ENCODE results near the gene SCAPER.

Gene SCAPER

DNA sequence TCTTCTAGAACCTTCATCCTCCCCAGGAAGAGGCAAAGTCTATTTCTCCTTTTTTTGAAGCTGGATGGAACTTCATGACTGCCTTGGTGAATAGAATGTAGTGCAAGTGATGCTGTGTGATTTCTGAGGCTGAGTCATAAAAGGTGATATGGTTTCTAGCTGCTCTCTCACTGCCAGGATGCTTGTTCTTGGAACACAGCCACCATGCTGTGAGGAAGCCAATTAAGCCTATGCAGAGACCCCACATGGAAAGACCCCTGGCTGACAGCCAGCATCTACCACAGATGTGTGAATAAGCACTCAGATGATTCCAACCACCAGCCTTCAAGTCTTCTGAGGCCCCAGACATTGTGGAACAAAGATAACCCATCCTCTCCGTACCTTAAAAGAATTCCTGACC is 511.5 kb downstream of the SCAPER start:
- DNase-seq: no peak

DNA sequence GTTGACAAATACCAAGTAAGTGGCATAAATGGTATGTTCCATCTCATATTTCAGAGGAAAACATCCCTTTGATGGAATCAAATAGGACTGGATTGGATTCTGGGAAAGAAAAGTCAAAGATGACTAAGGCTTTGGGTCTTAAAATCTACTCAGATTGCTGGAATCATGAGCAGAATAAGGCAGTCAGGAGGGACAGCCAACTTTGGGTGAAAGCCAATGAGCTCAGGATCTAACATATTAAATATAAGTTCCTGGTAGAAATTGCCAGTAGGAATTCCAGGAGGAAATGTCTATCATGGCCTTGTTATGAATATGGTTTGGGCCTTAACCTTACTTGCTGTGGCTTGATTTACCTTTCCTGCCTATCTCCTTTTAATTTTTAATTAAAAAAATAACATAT is 513.3 kb downstream of the SCAPER start:
- DNase-seq: no peak

DNA sequence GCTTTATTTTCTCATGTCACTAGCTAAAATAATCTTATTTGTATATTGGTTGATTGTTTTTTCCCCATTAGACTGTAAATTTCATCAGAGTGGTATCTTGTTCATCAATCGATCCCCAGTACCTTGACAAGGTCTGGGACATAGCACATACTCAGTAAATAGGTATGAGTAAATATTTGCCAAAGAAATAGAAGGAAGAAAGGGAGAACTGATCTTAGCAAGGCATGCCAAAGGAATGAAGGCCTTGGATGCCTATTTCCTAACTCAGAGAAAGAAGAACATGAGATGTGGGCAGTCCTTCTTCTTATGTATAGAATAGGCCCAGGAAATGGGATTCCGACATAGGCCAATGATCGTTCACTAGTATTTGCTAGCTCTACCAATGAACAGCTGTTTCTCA is 513.8 kb downstream of the SCAPER start:
- no peak for DNase-seq

DNA sequence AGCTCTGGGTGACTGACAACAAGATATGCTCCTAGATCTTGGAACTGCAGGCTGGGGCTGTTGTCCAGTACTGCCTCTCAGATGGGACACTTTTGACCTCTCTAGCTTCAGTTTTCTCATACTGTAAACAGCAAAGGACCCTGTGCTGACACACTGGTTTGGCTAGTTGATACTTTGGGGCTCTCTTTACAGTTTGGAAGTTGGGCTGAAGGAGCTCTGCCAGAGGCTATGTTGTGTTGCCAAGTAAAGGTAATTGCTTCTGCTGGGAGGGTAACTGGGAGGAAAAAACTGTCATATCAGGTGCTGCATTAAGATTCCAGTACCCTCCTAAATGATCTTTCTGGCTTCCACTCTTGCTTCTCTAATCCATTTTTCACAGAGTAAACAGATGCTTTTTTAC is 514.6 kb downstream of the SCAPER start:
- no peak for DNase-seq

DNA sequence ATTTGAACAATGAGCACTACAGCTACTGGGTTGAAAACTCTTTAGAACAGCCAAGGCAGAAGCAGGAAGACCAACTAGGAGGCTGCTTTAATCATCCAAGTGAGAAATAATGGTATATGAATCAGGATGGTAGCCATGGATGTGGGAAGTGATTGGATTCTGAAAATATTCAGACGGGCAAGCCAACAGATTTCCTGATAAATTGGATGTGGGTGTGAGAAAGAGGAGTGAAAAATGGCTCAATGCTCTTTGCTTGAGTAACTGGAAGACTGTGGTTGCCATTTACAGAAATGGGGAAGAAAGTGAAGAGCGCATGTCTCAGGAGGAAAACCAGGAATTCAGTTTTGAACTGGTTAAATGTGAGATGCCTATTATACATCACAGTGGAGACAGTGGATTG is 518.2 kb downstream of the SCAPER start:
- no peak for DNase-seq

DNA sequence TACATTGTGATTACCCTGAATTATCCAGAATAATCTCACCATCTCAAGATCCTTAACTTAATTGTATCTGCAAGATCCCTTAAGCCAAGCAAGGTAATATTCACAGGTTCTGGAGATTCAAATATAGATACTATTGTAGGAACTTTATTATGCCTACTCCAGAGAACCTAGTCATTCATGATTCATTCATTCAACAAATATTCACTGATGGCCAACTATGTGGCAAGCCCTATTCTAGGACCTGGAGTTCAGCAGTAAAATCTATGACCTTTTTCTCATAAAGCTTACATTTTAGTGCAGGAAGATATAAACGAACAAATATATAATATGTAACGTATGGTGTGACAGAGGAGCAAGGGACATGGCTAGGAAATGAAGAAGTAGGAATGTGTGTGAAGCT is 519.0 kb downstream of the SCAPER start:
- no peak for DNase-seq

DNA sequence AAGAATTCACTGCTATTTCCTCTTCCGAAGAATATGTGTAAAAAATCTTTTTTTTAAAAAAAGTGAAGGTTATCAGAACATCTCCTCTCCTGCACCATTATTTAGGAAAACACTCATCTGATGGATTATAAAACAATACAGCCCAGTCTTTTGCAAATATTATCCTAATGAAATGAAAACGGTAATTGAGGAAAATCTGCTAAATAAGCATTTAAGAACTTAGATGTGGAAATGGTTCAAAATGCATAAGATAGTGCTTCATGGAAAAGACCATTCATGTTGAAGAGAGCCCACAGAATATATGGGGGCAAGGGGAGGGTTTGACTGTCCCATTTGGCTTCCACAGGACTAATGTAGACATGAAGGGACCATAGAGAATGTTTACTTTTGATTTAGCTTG is 520.7 kb downstream of the SCAPER start:
- DNase-seq: no peak

DNA sequence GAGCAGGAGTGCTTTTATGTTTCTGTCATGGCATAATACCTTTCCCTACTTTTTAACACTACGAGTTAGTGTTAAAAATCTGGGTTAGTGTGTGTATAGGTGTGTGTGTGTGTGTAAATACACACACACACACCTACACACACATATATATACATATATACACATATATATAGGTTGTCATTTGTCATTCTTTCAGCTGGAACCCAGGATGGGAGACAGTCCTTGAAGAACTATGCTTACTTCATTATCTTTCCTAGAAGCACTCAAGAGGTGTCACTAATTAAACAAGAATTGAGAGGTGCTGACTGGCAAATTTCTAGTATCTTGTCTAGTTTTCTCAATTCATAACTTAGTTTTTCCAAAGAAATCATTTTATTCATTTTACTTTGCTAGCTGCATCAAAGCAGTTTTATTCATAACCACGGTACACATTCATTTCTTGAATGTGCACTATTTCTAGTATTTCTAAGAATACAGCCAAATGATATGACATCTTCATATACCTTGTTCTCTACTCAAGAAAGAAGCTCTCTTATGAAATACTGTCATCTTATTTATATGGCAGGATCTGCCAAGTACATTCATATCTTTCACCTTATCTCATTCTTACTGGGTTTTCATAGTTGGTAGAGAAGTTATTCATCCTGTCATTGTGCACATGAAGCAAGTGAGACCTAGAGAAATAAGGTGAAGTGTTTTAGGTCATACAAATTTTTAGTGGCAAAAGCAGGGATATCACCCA is 522.0 kb downstream of the SCAPER start:
- DNase-seq: no peak

DNA sequence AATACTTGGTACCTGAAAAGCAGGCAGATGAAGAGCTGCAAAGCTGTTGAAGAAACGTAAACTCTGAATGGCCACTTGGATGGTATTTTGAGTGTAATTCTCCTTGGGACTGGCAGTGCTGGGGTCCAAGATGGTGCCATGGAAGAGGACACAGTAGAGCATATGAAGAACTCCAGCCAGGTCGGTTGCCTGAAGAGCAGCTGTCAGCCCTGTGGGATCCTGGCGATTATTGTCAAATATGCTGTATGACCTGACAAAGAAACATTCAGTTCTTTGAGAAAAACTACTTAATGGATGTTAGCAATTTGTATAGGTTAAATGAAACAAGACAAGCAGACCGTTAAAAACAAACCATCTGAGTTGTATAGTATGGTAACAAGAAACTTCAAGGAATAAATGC is 523.8 kb downstream of the SCAPER start:
- no peak for DNase-seq

DNA sequence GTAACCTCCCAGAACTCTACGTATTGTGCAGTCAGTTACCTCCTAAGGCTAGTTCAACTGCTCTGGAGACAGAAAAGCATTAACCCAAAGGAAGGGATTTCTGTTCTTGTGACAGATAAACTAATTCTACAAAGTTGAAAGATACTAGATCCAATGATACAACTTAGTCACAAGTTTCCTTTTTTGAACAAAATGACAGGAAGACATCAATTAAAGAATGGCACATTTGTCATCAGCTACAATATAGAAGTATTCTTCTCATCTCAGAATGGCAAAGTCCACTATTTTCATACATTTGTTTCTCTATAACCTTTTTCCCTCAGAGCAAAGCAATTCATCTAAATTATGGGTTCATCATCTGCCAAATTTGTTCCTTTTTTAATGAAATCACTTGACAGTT is 524.9 kb downstream of the SCAPER start:
- DNase-seq: no peak

DNA sequence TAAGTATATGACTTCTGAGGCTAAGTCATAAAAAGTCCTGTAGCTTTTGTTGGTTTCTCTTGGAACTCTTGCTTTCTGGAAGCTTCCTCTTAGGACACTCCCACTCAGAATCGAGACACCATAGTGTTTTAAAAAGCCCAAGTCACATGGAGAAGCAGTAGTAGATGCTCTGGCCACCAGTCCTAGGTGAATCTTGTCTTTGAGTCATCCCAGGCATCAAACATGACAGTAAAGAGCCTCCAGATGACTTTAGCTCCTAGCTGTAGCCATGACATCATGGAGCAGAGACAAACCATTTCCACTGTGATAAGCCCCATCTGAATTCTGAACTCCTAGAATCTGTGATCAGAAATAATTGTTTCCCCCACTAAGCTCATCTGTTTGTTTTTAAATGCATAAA is 526.4 kb downstream of the SCAPER start:
- DNase-seq: no peak

DNA sequence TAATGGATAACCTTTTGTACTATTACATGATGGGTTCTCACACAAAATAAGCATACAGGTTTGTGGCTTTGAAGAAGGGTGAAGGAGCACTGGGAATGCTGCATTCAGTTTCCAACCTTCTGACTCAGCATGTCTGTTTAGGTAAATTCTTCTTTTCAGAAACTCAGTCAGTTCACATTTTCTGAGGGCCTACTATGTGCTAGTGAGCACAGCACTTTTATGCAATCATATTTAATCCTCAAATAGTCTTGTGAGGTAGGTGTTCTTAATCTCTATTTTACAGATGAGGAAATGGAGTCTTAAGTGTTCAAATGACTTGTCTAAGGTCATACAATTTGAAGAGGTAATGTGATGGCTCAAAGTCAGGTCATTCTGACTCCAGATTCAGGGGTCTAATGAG is 527.4 kb downstream of the SCAPER start:
- DNase-seq: no peak

DNA sequence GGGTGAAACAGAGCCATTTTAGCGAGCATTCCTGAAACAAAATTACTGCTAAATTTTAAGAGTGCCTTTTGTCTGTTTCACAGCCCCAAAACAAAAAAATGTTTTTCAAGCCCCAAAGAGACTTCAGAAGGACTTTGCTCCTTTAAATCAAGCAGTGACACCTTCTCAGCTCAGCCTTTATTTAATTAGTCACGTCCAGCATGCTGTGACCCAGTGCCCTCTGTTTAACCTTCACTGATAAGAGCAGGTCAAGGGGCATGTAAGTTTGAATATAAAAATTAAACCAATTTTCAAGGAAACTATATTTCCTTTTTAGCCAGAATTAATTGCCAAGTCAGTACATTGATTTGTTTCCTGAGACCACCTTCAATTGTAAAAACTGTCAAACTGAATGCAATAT is 527.9 kb downstream of the SCAPER start:
- no peak for DNase-seq

DNA sequence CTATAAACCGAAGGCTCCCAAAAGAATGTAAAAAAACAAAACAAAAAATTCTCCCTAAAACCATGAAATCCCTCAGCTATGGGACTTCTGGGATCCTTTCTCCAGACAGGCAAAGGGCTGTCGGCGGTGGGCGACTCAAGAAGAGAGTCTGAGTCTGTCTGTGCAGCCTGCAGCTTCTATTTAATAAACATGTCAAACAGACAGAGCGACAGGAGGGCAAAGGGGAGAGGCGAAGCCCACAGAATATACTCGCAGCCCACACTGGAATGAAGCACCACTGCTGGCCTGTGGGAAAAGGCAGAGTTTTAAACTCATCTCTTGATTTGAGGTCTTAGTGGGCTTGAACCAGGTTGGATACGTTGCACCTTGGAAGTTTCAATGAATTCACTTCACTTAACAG is 528.3 kb downstream of the SCAPER start:
- no peak for DNase-seq

DNA sequence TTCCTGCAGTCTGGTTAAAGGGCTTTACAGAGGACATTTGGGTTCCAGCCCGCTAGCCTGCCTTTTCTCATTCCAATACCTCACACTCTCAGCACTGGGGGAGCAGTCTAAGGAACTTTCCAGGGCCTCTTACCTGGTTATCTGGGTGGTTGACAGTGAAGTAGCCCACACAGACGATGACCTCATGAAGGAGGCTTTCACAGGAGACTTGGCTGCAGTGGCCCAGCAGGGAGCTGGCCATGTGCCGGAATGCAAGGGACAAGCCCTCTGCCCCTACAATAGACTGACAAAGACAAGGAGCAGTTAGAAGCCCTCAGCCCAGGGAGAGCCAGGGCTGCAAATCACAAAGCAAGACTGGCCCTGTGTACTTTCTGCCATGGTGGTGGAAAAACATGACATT is 529.1 kb downstream of the SCAPER start:
- no peak for DNase-seq

DNA sequence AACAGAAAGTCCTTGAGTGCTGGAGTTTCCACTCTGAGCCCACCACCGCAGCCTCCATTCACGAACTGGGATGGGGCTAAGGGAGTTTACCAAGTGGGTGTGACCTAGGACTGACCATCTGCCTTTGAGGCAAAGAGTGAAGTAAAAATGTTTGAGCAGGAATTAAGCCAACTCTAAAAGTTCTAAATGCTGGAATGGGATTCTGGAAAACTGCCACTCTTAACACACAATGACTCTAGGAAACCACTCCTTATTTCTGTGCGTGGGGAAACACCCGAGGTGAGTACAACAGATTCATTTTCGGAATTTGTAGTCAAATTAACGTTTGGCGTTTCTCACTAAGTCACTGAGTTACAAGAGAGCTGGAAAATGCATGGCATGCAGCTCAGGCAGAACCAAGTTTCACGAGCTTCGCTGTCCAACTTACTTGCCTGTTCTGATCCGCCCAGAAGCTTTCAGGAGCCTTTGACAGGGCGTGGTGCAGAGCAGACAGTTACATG is 537.0 kb downstream of the SCAPER start:
- DNase-seq: no peak

DNA sequence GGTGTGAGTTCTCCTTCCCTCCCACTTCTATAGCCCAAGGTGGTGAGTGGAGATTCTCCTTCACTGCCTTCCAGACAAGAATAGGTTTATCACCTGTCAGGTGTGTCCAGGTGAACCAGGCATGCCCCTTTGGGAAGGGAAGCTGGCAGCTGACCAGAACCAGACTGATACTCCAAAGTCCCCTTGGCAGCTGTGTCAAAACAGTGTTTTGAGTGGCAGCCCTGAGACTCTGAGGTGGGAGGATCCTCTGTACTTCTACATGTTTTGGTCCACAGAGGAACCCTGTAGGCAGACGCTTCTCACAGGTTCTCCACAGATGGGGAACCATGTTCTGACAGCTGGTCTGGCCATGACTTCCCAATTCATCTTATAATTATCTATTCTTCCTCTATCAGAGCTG is 538.4 kb downstream of the SCAPER start:
- DNase-seq: no peak

DNA sequence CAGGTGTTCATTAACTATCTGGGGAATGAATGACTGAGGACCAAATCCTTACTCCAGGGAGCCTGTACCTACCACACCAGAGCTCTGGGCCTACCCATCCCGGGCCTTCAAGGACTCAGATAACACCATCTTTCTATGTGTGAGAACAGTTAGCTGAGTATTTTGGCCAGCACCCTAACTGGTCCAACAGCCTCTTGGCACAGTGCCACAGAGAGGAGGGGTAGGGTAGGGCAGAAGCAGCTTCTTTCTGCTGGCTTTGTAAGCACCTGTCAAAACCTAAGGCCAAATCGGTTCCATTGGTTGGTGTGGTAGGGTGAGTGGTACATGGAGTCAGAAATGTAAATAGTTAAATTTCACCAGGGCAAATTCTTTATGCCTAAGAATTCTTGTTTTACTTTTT is 541.9 kb downstream of the SCAPER start:
- DNase-seq: no peak

DNA sequence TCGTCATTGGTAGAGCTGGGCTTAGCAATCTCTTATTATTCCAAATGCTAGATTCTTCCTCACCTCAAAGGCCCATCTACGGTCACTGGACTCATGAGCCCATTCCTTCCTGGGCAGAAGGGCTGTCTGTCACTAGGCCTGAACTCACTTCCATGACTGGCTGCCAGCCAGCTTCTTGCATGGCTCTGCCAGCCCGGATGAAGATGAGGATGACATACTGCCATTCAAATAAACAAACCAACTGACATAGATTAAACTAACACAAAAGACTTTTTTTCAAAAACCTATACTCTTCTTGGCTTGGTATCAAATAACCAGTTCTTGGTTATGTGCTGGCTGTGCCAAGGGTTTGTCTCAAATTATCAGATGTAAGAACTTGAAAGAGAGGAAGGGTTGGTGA is 544.7 kb downstream of the SCAPER start:
- DNase-seq: no peak

DNA sequence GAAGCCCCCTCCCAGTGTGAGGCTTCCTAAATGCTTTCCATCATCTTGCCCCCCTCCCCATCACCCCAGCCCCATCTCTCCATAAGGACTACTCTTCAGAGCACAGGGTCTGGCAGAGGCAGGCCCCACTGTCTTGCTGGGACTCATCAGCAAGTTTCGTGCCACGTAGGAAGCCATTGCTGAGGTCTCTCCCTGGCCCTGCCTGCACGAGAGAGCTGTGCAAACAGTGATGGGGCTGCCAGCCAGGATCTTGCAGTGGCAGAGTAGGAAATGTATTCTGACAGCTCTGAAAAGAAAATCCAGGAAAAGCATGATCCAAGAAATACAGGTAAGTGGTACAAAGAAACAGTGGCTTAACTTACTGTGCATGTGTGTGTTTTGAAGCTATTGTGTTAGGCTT is 546.0 kb downstream of the SCAPER start:
- DNase-seq: no peak

DNA sequence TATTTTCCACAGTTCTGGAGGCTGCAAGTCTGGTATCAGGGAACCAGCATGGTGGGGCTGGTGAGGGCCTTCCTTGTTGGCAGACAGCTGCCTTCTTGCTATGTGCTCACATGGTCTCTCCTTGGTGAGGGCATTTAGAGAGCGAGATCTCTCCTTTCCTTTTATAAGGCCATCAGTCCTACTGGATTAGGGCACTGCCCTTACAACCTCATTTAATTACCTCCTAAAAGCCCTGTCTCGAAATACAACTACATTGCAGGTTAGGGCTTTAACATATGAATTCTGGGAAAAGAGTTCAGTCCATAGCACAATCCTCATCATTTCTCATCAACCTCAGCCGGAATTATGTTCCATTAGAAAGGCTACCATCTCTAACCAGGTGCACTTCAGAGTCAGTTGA is 546.7 kb downstream of the SCAPER start:
- DNase-seq: no peak

DNA sequence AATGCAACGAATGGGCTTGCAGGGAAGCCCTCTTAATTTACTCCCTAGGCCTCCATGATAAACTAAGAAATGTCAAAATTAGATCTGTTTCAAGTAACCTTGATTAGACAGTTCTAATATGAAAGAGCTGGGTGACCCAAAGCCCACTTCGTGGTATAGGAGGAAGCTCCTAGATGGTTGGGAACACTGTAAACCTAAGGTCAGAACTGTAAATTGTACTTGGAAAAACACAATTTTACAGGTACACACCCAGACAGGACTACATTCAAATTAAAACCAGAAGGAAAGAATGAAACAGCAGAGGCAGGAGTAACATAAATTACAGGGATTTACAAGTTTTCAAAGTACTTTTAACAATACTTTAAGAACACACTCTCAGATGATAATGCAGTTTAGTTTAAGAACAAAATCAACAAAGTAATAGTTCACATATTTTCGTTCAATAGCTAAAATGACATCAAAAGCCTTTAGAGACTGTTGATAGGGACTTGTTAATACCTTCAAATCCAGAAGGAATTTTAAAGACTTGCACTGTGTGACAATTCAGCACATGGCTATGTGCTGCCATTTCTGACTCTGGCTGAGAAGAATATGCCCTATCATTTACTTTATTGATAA is 550.2 kb downstream of the SCAPER start:
- DNase-seq: no peak

DNA sequence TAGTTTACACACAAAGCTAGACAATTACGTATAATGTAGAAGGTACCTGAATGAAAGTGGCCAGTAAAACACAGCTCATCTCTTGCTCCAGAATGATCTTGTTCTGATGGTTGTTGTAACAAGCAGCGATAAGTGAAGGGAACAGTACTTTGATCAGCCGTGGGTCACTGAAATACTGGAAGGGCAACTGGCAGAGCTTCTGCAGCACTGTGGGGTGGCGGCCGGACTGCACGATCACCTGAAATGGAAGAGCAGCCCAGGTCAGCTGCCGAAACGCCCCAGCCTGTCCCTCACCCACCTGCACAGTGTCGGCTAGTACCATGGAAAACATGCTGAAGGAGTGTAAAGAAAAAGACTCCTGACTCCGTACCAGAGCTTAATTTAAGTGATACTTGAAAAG is 551.2 kb downstream of the SCAPER start:
- DNase-seq: no peak

DNA sequence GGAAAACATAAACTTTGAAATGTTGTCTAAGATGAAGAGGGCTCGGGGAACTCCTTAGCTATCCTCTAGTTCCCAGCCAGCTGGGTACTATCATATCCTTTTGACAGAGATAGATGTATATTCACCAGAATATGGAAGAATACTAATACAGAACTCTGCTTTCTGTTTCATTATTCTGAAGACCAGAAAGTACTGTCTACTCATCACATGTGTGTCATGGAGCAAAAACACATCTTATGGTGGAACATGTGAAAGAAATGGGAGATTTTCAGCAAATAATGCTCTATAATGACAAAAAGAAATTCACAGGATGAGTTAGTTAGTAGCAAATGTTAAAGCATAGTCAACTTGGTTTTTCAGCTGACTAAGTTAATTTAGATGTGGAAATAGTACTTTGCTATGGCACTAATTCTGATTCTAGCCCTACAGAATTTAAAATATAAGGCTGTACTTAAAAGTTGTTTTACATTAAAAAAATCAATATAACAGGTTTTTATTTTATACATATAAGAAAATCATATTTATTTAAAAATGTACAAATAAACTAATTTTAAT is 552.0 kb downstream of the SCAPER start:
- no peak for DNase-seq

Data from stimulated activated CD4-positive, alpha-beta T cell treated with anti-CD3 and anti-CD28 coated beads, Interleukin-4, amount 100 ng/mL, for 4 hours (primary cell).